Cardiac septum (tissue), 1 donor: ENCODE data around the gene POLR1B. TPM values are rescaled to one million over a fixed set of nuclear protein-coding genes. Genes with fewer than 3 reads are reported as not detected.
"Not testable (repeated sequence)": the region's sequence is repeated elsewhere in the genome, so short reads cannot be mapped to it uniquely, and the experiment has no call there.

Source experiments
- DNase-seq: peaks from one replicate; pipeline ENCODE4 v3.0.0-alpha.2; 2020; ENCODE audit warnings: low spot score
- intact Hi-C: fragments of 100-400 bp; cut with DNase I; formaldehyde crosslinking; loops from one replicate; pipeline ENCODE4 v1.14.0; 2022
- total RNA-seq: library from RNA; stranded (reverse); fragmentation: NEBNext Ultra II Directional; extraction: Animal tissue kit (Norgen Biotek cat#: 25700); gene quantifications from one replicate; pipeline ENCODE4 v1.2.1, GENCODE V29; 2021
- donor health status: DM: no; HTN: no; CAD: no.

Gene POLR1B
- total RNA-seq, 1 donor from 2014 or later = 10.1 TPM

- intact Hi-C loops = no loop called here
- no peak for DNase-seq
Measured at GRCh38 chr2:112585873-112586464, 43.7 kb downstream of the POLR1B start.

DNA sequence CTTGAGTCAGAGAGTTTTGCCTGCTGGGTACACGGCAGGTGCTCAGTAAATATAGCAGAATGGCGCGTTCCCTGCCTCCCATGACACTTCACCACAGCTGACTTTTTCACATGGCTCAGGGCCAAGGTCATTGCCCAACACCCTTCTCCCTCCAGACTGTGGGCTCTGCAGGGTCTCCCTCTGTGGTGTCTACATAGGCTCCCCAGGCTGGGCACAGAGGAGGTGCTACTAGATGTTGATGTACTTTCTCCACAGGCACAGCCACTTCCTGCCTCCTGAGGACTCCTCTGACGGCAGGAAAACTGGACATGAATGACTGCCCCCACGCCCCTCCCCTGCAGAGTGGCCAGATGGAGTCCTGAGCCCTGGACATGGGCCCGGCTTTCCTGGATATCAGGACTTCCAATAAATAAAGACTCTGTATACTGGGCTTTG lies 46.4 kb downstream of the POLR1B start:
- DNase-seq = no peak
- intact Hi-C loops = no loop called here

GRCh38 chr2:112591413-112591812 lies 49.1 kb downstream of the POLR1B start:
- intact Hi-C loops = loop anchor here (10.0 kb wide), 1 partner anchor 353 kb away; no protein-coding TSS in a partner anchor
- DNase-seq = no peak

- DNase-seq = no peak
- intact Hi-C loops = loop anchor here (10.0 kb wide), 1 partner anchor 351 kb away; no protein-coding TSS in a partner anchor
Measured at GRCh38 chr2:112593736-112594135, 51.5 kb downstream of the POLR1B start.

DNA sequence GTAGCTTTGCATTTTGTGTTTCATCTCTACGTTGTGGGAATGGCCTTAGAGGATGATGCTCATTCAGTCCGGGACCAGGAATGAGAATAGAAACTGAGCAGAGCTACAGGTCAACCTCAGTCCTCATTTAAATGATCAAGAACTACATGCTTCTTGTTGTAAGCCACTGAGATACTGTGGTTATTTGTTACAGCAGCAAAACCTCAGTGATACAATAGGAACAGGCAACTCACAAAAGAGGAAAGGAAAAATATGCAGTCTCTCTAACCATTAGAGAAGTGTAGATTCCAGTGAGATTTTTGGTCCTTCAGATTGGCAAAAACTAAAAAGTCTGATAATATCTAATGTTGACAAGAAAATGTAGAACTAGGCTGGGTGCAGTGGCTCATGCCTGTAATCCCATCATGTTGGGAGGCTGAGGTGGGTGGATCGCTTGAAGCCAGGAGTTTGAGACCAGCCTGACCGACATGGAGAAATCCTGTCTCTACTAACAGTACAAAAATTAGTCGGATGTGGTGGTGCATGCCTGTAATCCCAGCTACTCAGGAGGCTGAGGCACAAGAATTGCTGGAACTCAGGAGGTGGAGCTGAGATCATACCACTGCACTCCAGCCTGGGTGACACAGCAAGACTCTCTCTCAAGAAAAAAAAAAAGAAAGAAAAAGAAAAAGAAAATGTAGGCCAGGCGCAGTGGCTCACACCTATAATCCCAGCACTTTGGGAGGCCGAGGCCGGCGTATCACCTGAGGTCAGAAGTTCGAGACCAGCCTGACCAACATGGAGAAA lies 55.5 kb downstream of the POLR1B start:
- intact Hi-C loops = loop anchor here (10.0 kb wide), 1 partner anchor 347 kb away; no protein-coding TSS in a partner anchor
- DNase-seq = no peak

- no peak for DNase-seq
- intact Hi-C loops = loop anchor here (1.0 to 5.0 kb wide), 2 partner anchors 87 to 126 kb away; no protein-coding TSS in a partner anchor
Measured at GRCh38 chr2:112600634-112601033, 58.4 kb downstream of the POLR1B start.

GRCh38 chr2:112601754-112602153 lies 59.5 kb downstream of the POLR1B start:
- intact Hi-C loops = loop anchor here (5.0 kb wide), 1 partner anchor 86 kb away; no protein-coding TSS in a partner anchor
- no peak for DNase-seq

DNA sequence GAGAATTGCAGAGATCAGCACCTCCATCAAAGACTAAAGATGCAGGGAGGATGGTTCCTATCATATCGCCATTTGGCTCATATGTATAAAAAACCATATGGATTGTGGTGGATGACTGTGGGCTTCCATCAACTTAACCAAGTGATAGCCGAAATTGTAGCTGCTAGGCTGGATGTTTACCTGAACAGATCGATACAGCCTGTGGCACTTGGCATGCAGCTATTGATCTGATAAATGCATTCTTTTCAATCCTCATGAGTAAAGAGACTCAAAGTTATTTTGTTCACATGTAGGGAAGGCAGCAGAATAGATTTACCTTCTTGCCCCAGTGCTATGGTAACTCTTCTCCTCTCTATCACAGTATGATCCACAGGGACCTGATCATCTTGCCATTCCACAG lies 60.7 kb downstream of the POLR1B start:
- intact Hi-C loops = loop anchor here (5.0 kb wide), 1 partner anchor 84 kb away; no protein-coding TSS in a partner anchor
- DNase-seq = no peak

DNA sequence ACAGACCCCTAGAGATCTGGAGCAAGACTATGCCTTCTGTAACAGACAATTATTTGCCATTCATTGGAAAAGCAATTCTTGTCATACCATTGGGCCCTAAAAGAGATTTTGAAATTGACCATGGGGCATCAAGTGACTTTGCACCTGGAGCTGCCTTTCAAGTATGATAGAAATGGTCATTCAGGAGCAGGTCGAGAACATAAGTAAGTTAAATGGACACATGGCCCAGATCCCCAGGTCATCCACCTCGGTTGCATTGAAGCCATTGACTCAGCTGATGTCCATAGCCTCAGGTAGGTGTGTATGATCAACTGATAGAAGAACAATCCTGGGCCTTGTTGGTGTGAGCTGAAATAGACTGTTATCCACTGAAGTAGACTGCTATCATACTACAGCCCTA lies 61.5 kb downstream of the POLR1B start:
- no peak for DNase-seq
- intact Hi-C loops = loop anchor here (5.0 kb wide), 1 partner anchor 84 kb away; no protein-coding TSS in a partner anchor

- DNase-seq = no peak
- intact Hi-C loops = loop anchor here (5.0 kb wide), 1 partner anchor 82 kb away; no protein-coding TSS in a partner anchor
Measured at GRCh38 chr2:112604952-112605351, 62.7 kb downstream of the POLR1B start.

GRCh38 chr2:112605926-112606325 lies 63.7 kb downstream of the POLR1B start:
- peak; percentile 24 for DNase-seq
- intact Hi-C loops = no loop called here

GRCh38 chr2:112606547-112606946 lies 64.3 kb downstream of the POLR1B start:
- DNase-seq = peak; percentile 26
- intact Hi-C loops = no loop called here

GRCh38 chr2:112607680-112608438 lies 65.6 kb downstream of the POLR1B start:
- peak; percentile 1 for DNase-seq
- intact Hi-C loops = no loop called here

GRCh38 chr2:112609320-112609719 lies 67.1 kb downstream of the POLR1B start:
- DNase-seq = peak; percentile 10
- intact Hi-C loops = not testable (repeated sequence)

DNA sequence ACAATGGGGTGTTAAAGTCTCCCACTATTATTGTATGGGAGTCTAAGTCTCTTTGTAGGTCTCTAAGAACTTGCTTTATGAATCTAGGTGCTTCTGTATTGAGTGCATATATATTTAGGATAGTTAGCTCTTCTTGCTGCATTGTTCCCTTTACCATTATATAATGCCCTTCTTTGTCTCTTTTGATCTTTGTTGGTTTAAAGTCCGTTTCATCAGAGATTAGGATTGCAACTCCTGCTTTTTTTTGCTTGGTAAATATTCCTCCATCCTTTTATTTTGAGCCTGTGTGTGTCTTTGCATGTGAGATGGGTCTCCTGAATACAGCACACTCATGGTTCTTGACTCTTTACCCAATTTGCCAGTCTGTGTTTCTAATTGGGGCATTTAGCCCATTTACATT lies 70.0 kb downstream of the POLR1B start:
- intact Hi-C loops = not testable (repeated sequence)

DNA sequence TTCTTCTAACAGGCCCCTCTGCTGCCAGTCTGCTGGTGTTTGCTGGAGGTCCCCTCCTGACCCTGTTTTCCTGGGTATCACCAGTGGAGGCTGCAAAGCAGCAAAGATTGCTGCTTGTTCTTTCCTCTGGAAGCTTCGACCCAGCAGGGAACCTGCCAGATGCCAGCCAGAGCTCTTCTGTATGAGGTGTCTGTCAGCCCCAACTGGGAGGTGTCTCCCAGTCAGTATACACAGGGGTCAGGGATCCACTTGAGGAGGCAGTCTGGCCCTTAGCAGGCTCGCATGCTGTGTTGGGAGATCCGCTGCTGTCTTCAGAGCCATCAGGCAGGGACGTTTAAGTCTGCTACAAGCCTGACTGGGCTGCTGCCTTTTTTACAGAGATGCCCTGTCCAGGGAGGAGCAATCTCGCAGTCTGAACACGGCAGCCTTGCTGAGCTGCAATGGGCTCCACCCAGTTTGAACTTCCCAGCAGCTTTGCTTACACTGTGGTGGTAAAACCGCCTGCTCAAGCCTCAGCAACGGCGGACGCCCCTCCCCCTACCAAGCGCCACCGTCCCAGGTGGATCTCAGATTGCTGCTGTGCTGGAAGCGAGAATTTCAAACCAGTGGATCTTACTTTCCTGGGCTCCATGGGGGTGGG lies 72.1 kb downstream of the POLR1B start:
- DNase-seq = peak; percentile 68
- intact Hi-C loops = no loop called here

More for the DNA sequence above, 70.0 kb downstream of the POLR1B start:
- not testable (repeated sequence) for DNase-seq

- peak; percentile 57 for DNase-seq
- intact Hi-C loops = no loop called here
Measured at GRCh38 chr2:112615051-112615450, 72.8 kb downstream of the POLR1B start.

DNA sequence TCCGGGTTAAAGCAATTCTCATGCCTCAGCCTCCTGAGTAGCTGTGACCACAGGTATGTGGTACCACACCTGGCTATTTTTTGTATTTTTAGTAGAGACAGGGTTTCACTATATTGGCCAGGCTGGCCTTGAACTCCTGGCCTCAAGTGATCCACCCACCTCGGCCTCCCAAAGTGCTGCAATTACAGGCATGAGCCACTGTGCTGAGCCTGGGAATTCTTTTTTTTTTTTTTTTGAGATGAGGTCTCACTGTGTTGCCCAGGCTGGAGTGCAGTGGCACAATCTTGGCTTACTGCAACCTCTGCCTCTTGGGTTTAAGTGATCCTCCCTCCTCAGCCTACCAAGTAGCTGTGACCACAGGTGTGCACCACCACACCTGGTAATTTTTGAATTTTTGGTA lies 73.5 kb downstream of the POLR1B start:
- DNase-seq = peak; percentile 10
- intact Hi-C loops = not testable (repeated sequence)

DNA sequence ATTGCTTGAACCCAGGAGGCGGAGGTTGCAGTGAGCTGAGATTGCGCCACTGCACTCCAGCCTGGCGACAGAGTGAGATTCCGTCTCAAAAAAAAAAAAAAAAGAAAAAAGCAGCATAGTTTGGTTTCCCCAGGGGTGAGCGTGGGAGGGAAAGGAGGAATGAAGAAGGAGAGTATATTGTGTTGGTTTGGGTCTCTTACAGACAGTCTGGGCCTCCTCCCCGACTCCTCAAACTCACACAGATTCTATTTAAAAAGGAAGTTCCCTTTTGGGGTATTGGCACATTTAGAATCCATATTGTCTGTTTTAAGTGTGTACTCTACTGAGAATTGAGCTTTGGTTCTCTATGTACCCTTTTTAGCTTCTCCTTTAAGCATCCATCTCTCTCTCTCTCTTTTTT lies 76.1 kb downstream of the POLR1B start:
- no peak for DNase-seq
- intact Hi-C loops = no loop called here
